ENCODE measurements around the gene TH. TPM values are rescaled to one million over a fixed set of nuclear protein-coding genes. Genes with fewer than 3 reads are reported as not detected.
A peak's percentile ranks its signal among the peaks of the same experiment; 100 is the strongest.

The TH gene
- total and polyA plus RNA-seq, 9 of the 15 experiments (the other 6 are each of a cell fraction or from before 2014, with no cell fraction given), result not detected

GRCh38 chr11:2151500-2152257 lies 19.9 kb downstream of the TH start:
- in situ Hi-C loops (cut with MboI), result loop anchor here (10.0 kb wide), 2 partner anchors 297 to 457 kb away; partner anchors contain the start of genes KRTAP5-6 and LSP1
- TF ChIP-seq BHLHE40 (IDR thresholded peaks at IDR 0.05; ENCODE audit: low read length), result no peak; the same call in 1 of the 2 replicates
- TF ChIP-seq SRSF7 (optimal IDR thresholded peaks at IDR 0.05; ENCODE audit: low read depth, low read length), result no peak
- TF ChIP-seq MGA (IDR thresholded peaks at IDR 0.05), result no peak
- TF ChIP-seq SLC30A9 (CRISPR knock-in tag; IDR thresholded peaks at IDR 0.05), result no peak
- TF ChIP-seq CSDE1 (IDR thresholded peaks at IDR 0.05), result no peak
- no peak for TF ChIP-seq CHCHD3 (CRISPR knock-in tag; IDR thresholded peaks at IDR 0.05)
- no peak for TF ChIP-seq ZNF140 (CRISPR knock-in tag; IDR thresholded peaks at IDR 0.05)
- TF ChIP-seq GABPA (tag; conservative IDR thresholded peaks at IDR 0.05; ENCODE audit: low read depth), result no peak

More at GRCh38 chr11:2151500-2152257, 19.9 kb downstream of the TH start:
- Histone ChIP-seq H4K20me1 (replicated peaks; ENCODE audit: control insufficient read depth, insufficient read depth, low read length) (peaks cover 26% of the 10 kb centered on the region; the same call in 1 of the 2 replicates), H3K9ac (ENCODE audit: insufficient read depth in 1 of 2, low read depth in 2 of 2, low read length in 2 of 2) (no peak overlapping the region), H3K9me3 (replicated peaks; ENCODE audit: control insufficient read depth, insufficient read depth, low read depth, low read length) (no peaks in the 10 kb centered on the region), H3K36me3 (ENCODE audit: control insufficient read depth, insufficient read depth, low read length) (no peaks in the 10 kb centered on the region), H3K4me1 (replicated peaks in 1 of 2; ENCODE audit: control insufficient read depth in 2 of 2, insufficient read depth in 2 of 2, low read length in 2 of 2) (peaks cover 0 to 26% of the 10 kb centered on the region in 2 experiments; a peak in 1 of 5 replicates), H3K27me3 (ENCODE audit: control insufficient read depth in 2 of 2, insufficient read depth in 2 of 2, low read length in 2 of 2) (peaks cover 0 to 44% of the 10 kb centered on the region in 2 experiments; a peak in 3 of 5 replicates), H3K4me2 (ENCODE audit: insufficient read depth, low read length) (no peak overlapping the region), H3K27ac (ENCODE audit: extremely low read depth, low read depth, low read length) (no peak overlapping the region), H3K79me2 (ENCODE audit: control insufficient read depth, insufficient read depth, low read length) (no peaks in the 10 kb centered on the region), H3K4me3 (no peak overlapping the region), H2AFZ (ENCODE audit: low read depth, low read length) (no peak overlapping the region), H3K9me1 (ENCODE audit: control insufficient read depth, insufficient read depth, low read length) (no peaks in the 10 kb centered on the region)
- DNase-seq (ENCODE audit: extremely low read depth in 1 of 4, low spot score in 3 of 4) (peak; percentile 80 to 87 (median 82)), FAIRE-seq (peak; percentile 97), ATAC-seq (peak; percentile 80)
- CTCF ChIA-PET (ENCODE audit: low intra/inter-chr PET ratio), result interaction anchor here (0.6 to 3.7 kb wide), 10 partner anchors 108 to 499 kb away, joined by 3 to 111 read pairs (median 4); partner anchors contain the start of gene TNNI2
- POLR2A ChIA-PET, result interaction anchor here (0.6 to 1.7 kb wide), 6 partner anchors 53 to 273 kb away, joined by 3 to 6 read pairs (median 5); no protein-coding TSS in a partner anchor
- no TSS peak for BruUV-seq (replicated peaks)
- WGBS (ENCODE audit: insufficient coverage, low coverage, missing lambda C conversion rate), result 0% methylated on average over 22 of the region's 22 CpGs
- intact Hi-C loops (cut with micrococcal nuclease), result loop anchor here (5.0 kb wide), 1 partner anchor 324 kb away; no protein-coding TSS in a partner anchor

All from K562 (cell line).